Neutrophil (primary cell): ENCODE results near the gene PPP4R3A.

ENCODE experiments used
- H3K27ac ChIP-seq: fragments of 200-600 bp; sonication (generic); 2 replicates; pipeline ENCODE4 v1.5.1; 2016; ENCODE audit warnings: mild to moderate bottlenecking, moderate library complexity
- H3K27me3 ChIP-seq: fragments of 200-600 bp; sonication (generic); 2 replicates; pipeline ENCODE4 v1.6.0; 2016; ENCODE audit warnings: mild to moderate bottlenecking
- H3K36me3 ChIP-seq: fragments of 200-600 bp; sonication (generic); 2 replicates; pipeline ENCODE4 v1.5.1; 2017
- H3K4me1 ChIP-seq, 2 experiments: fragments of 200-600 bp in 1 of 2; sonication (generic) in 1 of 2; 1 replicate in 1 of 2; 2 replicates in 1 of 2; pipeline versions ENCODE4 v1.5.1 to v1.6.1; 2013 to 2016; ENCODE audit warnings: low read depth in 1 of 2, low read length in 1 of 2, mild to moderate bottlenecking in 1 of 2, moderate library complexity in 1 of 2; ENCODE audit not compliant: control insufficient read depth in 1 of 2, insufficient read depth in 1 of 2
- H3K4me3 ChIP-seq, 2 experiments: fragments of 200-600 bp in 1 of 2; sonication (generic) in 1 of 2; 1 replicate in 1 of 2; 2 replicates in 1 of 2; pipeline ENCODE4 v1.5.1; 2013 to 2016; ENCODE audit warnings: low read depth in 1 of 2, low read length in 1 of 2, mild to moderate bottlenecking in 1 of 2, moderate library complexity in 1 of 2
- H3K9me3 ChIP-seq: fragments of 200-600 bp; sonication (generic); 2 replicates; pipeline ENCODE4 v1.5.1; 2016
- TF ChIP-seq, protein P1 (sequence below): fragments of 200-600 bp; sonication (generic); IDR thresholded peaks from 2 replicates; pipeline ENCODE4 v1.5.1; 2016; ENCODE audit warnings: antibody characterized with exemption

Gene PPP4R3A

DNA sequence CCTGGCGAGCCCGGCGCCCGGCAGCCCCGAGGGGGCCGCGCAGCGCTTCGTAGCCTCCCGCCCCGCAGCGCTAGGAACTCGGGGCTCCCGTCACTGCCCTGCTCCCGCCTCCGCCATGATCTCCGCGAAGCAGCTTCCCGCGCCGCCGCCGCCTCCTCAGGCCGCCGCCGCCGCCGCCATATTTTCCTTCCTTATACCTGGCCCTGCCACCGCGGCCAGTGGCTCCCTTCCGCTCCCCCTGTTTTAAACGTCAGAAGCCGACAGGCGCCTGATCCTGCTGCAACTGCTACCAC, 286 bp downstream of the PPP4R3A start:
- TF ChIP-seq, protein P1, sequence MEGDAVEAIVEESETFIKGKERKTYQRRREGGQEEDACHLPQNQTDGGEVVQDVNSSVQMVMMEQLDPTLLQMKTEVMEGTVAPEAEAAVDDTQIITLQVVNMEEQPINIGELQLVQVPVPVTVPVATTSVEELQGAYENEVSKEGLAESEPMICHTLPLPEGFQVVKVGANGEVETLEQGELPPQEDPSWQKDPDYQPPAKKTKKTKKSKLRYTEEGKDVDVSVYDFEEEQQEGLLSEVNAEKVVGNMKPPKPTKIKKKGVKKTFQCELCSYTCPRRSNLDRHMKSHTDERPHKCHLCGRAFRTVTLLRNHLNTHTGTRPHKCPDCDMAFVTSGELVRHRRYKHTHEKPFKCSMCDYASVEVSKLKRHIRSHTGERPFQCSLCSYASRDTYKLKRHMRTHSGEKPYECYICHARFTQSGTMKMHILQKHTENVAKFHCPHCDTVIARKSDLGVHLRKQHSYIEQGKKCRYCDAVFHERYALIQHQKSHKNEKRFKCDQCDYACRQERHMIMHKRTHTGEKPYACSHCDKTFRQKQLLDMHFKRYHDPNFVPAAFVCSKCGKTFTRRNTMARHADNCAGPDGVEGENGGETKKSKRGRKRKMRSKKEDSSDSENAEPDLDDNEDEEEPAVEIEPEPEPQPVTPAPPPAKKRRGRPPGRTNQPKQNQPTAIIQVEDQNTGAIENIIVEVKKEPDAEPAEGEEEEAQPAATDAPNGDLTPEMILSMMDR = no peak
- H3K4me3 ChIP-seq = peak overlapping the region; percentile 88 to 98
- peaks cover 27 to 42% of the 10 kb centered on the region in 2 experiments for H3K4me1 ChIP-seq
- peak overlapping the region; percentile 99 for H3K27ac ChIP-seq
- no peaks in the 10 kb centered on the region for H3K9me3 ChIP-seq
- H3K27me3 ChIP-seq = peaks cover 6% of the 10 kb centered on the region
- peaks cover 12% of the 10 kb centered on the region for H3K36me3 ChIP-seq

DNA sequence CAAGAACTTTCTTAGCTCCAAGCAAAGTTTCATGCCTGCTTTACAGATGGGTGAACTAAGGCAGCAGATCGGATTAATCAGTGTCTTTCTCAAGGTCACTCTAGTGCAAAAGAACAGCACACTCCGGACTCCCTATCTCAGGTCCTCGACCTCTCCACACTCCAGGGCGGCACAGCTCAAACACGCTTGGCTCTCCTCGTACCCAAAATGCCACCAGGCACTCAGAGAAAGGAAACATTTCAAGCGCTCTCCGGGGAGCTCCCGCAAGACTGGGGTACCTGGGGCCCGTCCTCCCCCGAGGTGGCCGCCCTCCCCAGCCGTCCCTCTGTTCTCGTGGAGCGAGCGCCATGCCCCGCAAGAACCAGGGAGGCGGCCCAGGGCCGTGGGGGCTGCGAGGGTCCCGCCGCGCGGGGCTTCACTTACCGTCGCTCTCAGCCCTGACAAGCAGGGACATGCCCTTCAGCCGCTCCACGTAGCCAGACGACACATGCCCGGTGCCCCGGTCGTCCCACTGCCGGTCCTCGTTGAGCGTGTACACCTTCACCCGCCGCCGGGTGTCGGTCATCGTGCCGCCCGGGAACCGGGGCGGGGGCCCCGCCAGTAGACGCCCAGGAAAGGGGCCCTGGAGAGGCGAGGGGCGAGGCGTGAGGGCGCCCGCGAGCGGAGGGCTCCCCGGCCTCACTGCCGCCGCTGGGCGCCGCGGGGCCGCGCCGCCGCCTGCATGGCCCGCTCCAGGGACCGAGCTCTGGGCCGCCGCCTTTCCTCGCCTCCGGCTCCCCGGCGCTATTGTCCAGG, 830 bp downstream of the PPP4R3A start:
- peak overlapping the region; percentile 88 to 98 for H3K4me3 ChIP-seq
- no peaks in the 10 kb centered on the region for H3K9me3 ChIP-seq
- peaks cover 6% of the 10 kb centered on the region for H3K27me3 ChIP-seq
- TF ChIP-seq, protein P1 = no peak
- peak overlapping the region; percentile 99 for H3K27ac ChIP-seq
- peaks cover 17% of the 10 kb centered on the region for H3K36me3 ChIP-seq
- H3K4me1 ChIP-seq = peaks cover 27 to 42% of the 10 kb centered on the region in 2 experiments

DNA sequence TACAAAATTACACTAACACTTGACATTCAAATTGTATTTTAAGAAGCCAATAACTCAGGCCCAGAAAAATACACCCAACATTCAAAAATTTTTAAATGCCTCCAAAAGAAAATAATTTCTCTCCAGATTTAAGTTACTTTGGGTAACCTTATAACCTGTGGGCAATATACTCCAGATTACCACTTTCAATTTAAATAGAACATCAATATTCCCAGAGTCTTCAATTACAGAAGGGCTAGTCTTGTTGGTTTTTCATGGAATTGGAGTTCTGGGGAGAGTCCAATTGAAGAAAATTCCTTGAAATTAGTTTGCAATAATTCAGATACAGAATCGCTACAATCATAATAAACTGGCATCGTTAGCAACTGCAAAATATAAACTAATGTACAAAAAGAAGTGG, 2.0 kb downstream of the PPP4R3A start:
- H3K36me3 ChIP-seq = peaks cover 18% of the 10 kb centered on the region
- TF ChIP-seq, protein P1 = no peak
- peaks cover 27 to 42% of the 10 kb centered on the region in 2 experiments for H3K4me1 ChIP-seq
- no peaks in the 10 kb centered on the region for H3K9me3 ChIP-seq
- H3K27me3 ChIP-seq = no peaks in the 10 kb centered on the region
- peak overlapping the region; percentile 99 for H3K27ac ChIP-seq
- peak overlapping the region; percentile 0 to 98 for H3K4me3 ChIP-seq

DNA sequence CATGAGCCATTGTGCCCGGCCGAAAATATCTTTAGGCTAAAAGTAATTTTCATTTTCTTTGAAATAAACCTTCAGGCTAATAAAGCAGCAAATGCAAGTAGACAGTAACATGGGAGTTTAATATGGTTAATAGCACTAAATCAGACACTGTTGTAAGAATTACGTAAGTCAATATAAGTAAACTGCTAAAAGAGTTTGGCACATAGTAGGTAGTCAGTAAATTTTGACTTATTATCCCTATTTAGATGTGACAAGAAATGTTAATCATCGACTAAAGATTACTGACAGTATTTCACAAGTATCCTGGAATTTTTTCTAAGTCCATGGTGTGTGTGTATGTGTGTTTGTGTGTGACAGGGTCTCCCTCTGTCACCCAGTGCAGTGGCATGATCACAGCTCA, 3.9 kb downstream of the PPP4R3A start:
- H3K4me3 ChIP-seq = no peak overlapping the region

DNA sequence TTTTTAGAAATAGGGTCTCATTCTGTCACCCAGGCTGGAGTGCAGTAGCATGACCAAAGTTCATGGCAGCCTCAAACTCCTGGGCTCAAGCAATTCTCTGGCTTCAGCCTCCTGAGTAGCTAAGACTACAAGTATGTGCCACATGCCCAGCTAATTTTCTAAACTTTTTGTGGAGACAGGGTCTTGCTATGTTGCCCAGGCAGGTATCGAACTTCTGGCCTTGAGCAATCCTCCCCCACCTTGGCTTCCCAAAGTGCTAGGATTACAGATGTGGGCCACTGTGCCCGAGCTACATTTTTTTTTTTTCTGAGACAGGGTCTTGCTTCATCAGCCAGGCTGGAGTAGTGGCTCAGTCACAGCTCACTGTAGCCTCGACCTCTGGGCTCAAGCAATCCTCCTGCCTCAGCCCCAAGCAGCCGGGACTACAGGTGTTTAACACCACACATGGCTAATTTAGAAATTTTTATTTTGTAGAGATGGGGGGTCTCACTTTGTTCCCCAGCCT, 7.1 kb downstream of the PPP4R3A start:
- H3K9me3 ChIP-seq = no peaks in the 10 kb centered on the region
- H3K27me3 ChIP-seq = no peaks in the 10 kb centered on the region
- peaks cover 22% of the 10 kb centered on the region for H3K36me3 ChIP-seq
- H3K27ac ChIP-seq = no peak overlapping the region
- peaks cover 6 to 21% of the 10 kb centered on the region in 2 experiments for H3K4me1 ChIP-seq
- H3K4me3 ChIP-seq = no peak overlapping the region
- TF ChIP-seq, protein P1 = no peak

More for the DNA sequence above, 3.9 kb downstream of the PPP4R3A start:
- H3K4me1 ChIP-seq = peaks cover 25 to 40% of the 10 kb centered on the region in 2 experiments
- H3K27me3 ChIP-seq = no peaks in the 10 kb centered on the region
- no peaks in the 10 kb centered on the region for H3K9me3 ChIP-seq
- H3K36me3 ChIP-seq = peaks cover 18% of the 10 kb centered on the region
- no peak overlapping the region for H3K27ac ChIP-seq
- TF ChIP-seq, protein P1 = no peak
